ENCODE results near the gene MSLN. TPM values are rescaled to one million over a fixed set of nuclear protein-coding genes. Genes with fewer than 3 reads are reported as not detected.

MSLN gene
- total and polyA plus RNA-seq, 2 experiments from 2014 or later: 4.5 TPM; not detected in 1

- Histone ChIP-seq H3K4me1 (ENCODE audit: low read depth) (peaks cover 2% of the 10 kb centered on the region), H3K4me3 (no peak overlapping the region), H3K9me3 (ENCODE audit: low read depth) (no peaks in the 10 kb centered on the region), H3K27ac (no peak overlapping the region), H3K36me3 (peaks cover 7% of the 10 kb centered on the region), H3K27me3 (peaks cover 17% of the 10 kb centered on the region)
- no peak for TF ChIP-seq CTCF (IDR thresholded peaks at IDR 0.05; ENCODE audit: low read depth, low read length)
- no peak for DNase-seq (ENCODE audit: low read depth in 1 of 2, low spot score in 1 of 2)
These were observed 35.2 kb downstream of the MSLN start for GRCh38 chr16:795580-796229.

DNA sequence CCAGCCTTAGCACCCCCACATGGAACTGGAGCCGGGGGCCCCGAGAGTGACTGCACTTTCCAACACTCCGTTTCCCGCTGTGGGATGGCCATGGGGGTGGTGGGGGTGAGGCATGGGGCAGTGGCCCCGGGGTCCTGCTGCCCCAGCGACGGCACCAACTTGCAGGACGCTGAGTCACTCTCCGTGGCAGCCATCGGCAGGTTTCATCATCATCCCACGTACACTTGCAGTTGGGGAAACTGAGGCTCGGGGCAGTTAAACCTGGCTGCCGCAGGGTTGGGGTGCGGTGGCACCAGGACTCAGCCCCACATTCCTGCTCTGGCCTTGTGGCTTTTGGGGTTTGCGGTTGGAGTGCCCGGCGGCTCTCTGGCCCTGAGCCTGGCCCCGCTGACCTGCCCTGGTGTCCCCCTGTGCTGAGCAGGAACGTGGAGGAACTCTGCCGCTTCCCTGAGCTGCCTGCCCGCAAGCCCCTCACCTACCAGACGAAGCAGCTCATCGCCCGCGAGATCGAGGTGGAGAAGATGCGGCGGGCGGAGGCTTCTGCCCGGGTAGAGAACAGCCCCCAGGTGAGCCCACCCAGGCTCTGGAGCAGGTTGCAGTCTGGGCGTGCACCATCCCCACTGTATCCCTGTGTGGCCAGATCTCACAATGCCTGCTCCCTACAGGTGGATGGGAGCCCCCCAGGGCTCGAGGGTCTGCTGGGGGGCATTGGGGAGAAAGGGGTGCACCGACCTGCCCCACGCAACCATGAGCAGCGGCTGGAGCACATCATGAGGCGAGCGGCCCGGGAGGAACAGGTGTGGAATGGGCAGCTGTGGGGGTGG, 36.0 kb downstream of the MSLN start:
- DNase-seq (ENCODE audit: low read depth in 1 of 2, low spot score in 1 of 2): no peak

DNA sequence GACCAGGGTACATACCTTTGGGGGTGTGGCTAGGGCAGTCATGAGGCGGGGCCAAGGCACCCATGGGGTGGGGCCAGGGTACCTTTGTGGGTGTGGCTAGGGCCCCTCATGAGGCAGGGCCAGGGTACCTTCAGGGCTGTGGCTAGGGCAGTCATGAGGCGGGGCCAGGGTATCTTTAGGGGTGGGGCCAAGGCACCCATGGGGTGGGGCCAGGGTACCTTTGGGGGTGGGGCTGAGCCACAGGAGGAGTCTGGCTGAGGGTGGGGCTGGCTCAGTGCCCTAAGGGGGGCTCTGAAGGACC, 36.5 kb downstream of the MSLN start:
- Histone ChIP-seq H3K36me3 (no peaks in the 10 kb centered on the region), H3K27me3 (peaks cover 30% of the 10 kb centered on the region), H3K4me3 (no peak overlapping the region), H3K4me1 (ENCODE audit: low read depth) (peaks cover 4% of the 10 kb centered on the region), H3K27ac (no peak overlapping the region), H3K9me3 (ENCODE audit: low read depth) (no peaks in the 10 kb centered on the region)
- DNase-seq (ENCODE audit: low read depth in 1 of 2, low spot score in 1 of 2): no peak
- TF ChIP-seq CTCF (IDR thresholded peaks at IDR 0.05; ENCODE audit: low read depth, low read length): no peak

More for the DNA sequence above, 36.0 kb downstream of the MSLN start:
- H3K27me3 ChIP-seq: peaks cover 25% of the 10 kb centered on the region
- no peak for TF ChIP-seq CTCF (IDR thresholded peaks at IDR 0.05; ENCODE audit: low read depth, low read length)
- peaks cover 3% of the 10 kb centered on the region for H3K36me3 ChIP-seq
- H3K4me1 ChIP-seq (ENCODE audit: low read depth): peaks cover 4% of the 10 kb centered on the region
- no peak overlapping the region for H3K4me3 ChIP-seq
- H3K9me3 ChIP-seq (ENCODE audit: low read depth): no peaks in the 10 kb centered on the region
- no peak overlapping the region for H3K27ac ChIP-seq

GRCh38 chr16:797686-798085, 37.2 kb downstream of the MSLN start:
- Histone ChIP-seq H3K27ac (no peak overlapping the region), H3K36me3 (no peaks in the 10 kb centered on the region), H3K4me1 (ENCODE audit: low read depth) (peaks cover 4% of the 10 kb centered on the region), H3K27me3 (peaks cover 36% of the 10 kb centered on the region), H3K9me3 (ENCODE audit: low read depth) (no peaks in the 10 kb centered on the region), H3K4me3 (no peak overlapping the region)
- no peak for TF ChIP-seq CTCF (IDR thresholded peaks at IDR 0.05; ENCODE audit: low read depth, low read length)
- no peak for DNase-seq (ENCODE audit: low read depth in 1 of 2, low spot score in 1 of 2)

DNA sequence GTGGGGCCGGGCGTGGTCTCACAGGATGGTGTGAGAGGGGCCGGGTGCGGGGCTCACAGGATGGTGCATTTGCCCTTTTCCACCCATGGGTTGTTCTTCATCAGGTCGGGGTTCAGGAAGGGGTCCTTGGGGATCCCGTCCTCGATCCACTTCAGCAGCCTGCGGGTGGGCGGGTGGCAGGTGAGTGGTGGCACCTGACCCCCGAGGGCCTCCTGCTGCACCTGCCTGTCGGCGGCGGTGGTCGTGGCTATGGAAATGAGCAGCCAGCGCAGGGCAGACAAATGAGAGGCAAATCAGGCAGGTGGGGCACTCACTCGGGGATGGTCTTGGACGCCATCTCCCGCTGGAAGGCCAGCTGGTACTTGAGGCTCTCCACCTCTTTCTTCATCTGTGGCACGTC, 38.1 kb downstream of the MSLN start:
- DNase-seq (ENCODE audit: low read depth in 1 of 2, low spot score in 1 of 2): no peak
- Histone ChIP-seq H3K4me1 (ENCODE audit: low read depth) (peaks cover 4% of the 10 kb centered on the region), H3K27ac (no peak overlapping the region), H3K27me3 (peaks cover 39% of the 10 kb centered on the region), H3K4me3 (no peak overlapping the region), H3K36me3 (no peaks in the 10 kb centered on the region), H3K9me3 (ENCODE audit: low read depth) (no peaks in the 10 kb centered on the region)
- TF ChIP-seq CTCF (IDR thresholded peaks at IDR 0.05; ENCODE audit: low read depth, low read length): no peak
